Ascending aorta (tissue), 2 donors: ENCODE measurements around the gene ZNF205. TPM values are rescaled to one million over a fixed set of nuclear protein-coding genes. Genes with fewer than 3 reads are reported as not detected.

ENCODE experiments used
- DNase-seq, 2 donors: peaks; one replicate each; pipeline ENCODE4 v3.0.0-alpha.2; 2019; ENCODE audit warnings: low spot score in 2 of 2
- H3K27ac ChIP-seq, 2 donors: fragments of 200-600 bp; sonication (generic); one replicate each; pipeline ENCODE4 v1.5.1; 2016 to 2017; ENCODE audit warnings: mild to moderate bottlenecking in 1 of 2
- H3K27me3 ChIP-seq: fragments of 200-600 bp; sonication (generic); one replicate; pipeline ENCODE4 v1.5.1; 2017
- H3K36me3 ChIP-seq, 2 donors: fragments of 200-600 bp; sonication (generic); one replicate each; pipeline ENCODE4 v1.5.1; 2016
- H3K4me1 ChIP-seq, 2 donors: fragments of 200-600 bp; sonication (generic); one replicate each; pipeline ENCODE4 v1.5.1; 2016 to 2017; ENCODE audit warnings: mild to moderate bottlenecking in 1 of 2
- H3K4me3 ChIP-seq, 2 donors: fragments of 200-600 bp; sonication (generic); one replicate each; pipeline ENCODE4 v1.5.1; 2016 to 2017; ENCODE audit warnings: mild to moderate bottlenecking in 1 of 2
- H3K9me3 ChIP-seq, 2 donors: fragments of 200-600 bp; sonication (generic); one replicate each; pipeline ENCODE4 v1.5.1; 2016
- CTCF ChIP-seq, 3 experiments: fragments of 200-600 bp in 2 of 3; fragments of 450-650 bp in 1 of 3; sonication (generic) in 2 of 3; IDR thresholded peaks; one replicate each; pipeline ENCODE4 v1.5.1; 2016 to 2019; ENCODE audit warnings: antibody characterized with exemption in 3 of 3, mild to moderate bottlenecking in 1 of 3, moderate library complexity in 1 of 3
- intact Hi-C: fragments of 100-400 bp; cut with DNase I; formaldehyde crosslinking; loops from one replicate; pipeline ENCODE4 v1.15.1; 2023
- total RNA-seq: library from RNA; depleted of rRNA; stranded (reverse); fragments of >200 nt; gene quantifications from one replicate; pipeline ENCODE4 v1.1.0, GENCODE V29; 2016

The ZNF205 gene
- total RNA-seq, 1 donor from 2014 or later, result 49.8 TPM

DNA sequence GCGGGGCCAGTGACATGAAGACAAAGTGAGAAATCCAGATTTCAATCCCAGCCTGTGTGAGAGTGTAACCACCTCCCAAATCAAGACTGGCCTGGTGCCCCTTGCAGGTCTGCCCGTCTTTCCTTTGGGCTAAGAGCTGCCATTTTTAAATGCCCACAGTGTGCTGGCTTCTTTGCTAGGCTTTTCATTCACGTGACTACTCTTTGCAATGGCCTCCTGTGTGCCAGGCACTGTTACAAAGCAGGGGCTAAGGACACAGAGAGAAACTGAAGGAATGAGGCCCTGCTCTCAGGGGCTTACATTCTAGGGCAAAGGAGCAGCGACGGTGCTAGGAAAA is 13.0 kb upstream of the ZNF205 start:
- no peaks in the 10 kb centered on the region for H3K9me3 ChIP-seq
- no peak overlapping the region for H3K4me3 ChIP-seq
- TF ChIP-seq CTCF (IDR thresholded peaks at IDR 0.05), result no peak
- intact Hi-C loops, result loop anchor here (5.0 kb wide), 1 partner anchor 37 kb away; no protein-coding TSS in a partner anchor
- H3K27me3 ChIP-seq, result no peaks in the 10 kb centered on the region
- H3K4me1 ChIP-seq, result peaks cover 0 to 6% of the 10 kb centered on the region in 2 donors
- DNase-seq, result no peak
- no peak overlapping the region for H3K27ac ChIP-seq
- H3K36me3 ChIP-seq, result no peaks in the 10 kb centered on the region

GRCh38 chr16:3099732-3100499 is 12.5 kb upstream of the ZNF205 start:
- Histone ChIP-seq H3K4me3 (peak overlapping the region; percentile 26 to 38), H3K4me1 (peaks cover 0 to 6% of the 10 kb centered on the region in 2 donors), H3K9me3 (no peaks in the 10 kb centered on the region), H3K36me3 (no peaks in the 10 kb centered on the region), H3K27ac (no peak overlapping the region), H3K27me3 (no peaks in the 10 kb centered on the region)
- intact Hi-C loops, result loop anchor here (5.0 kb wide), 1 partner anchor 38 kb away; no protein-coding TSS in a partner anchor
- peak; percentile 59 to 93 for DNase-seq
- TF ChIP-seq CTCF (IDR thresholded peaks at IDR 0.05), result no peak

DNA sequence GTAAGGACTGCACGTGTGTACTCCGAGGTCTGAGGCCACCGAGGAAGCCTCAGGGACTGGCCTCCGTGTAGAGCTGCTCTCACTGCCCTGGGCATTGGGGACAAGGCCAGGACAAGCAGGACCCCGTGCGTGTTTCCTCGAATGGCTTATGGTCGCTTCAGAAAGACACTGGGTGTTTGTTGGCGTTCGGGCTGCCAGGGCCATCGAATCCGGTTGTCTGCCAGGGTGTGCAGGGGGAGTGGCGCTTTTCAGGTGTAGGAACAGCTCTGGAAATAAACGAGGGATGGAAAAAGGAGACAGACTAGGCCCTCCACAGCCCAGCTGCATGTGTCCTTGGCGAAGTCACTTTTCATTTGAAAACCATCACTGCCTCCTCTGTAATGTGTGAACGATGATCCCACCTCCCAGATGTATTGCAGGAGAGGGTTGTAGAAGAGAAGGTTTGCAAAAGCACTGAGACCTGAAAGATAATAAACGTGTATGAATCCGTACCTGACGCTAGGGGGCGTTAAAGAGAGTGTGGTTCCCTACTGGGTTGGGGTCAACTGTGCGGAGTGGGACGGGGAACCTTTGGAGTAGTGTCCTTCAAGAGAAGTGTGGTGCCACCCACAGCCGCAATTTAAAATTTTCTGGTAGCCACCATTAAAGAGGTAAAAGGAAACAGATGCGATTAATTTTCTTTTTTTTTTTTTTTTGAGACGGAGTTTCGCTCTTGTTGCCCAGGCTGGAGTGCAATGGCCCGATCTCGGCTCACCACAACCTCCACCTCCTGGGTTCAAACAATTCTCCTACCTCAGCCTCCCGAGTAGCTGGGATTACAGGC is 11.2 kb upstream of the ZNF205 start:
- no peak for DNase-seq
- peaks cover 0 to 6% of the 10 kb centered on the region in 2 donors for H3K4me1 ChIP-seq
- H3K27ac ChIP-seq, result no peak overlapping the region
- intact Hi-C loops, result no loop called here
- TF ChIP-seq CTCF (IDR thresholded peaks at IDR 0.05), result peak; percentile 14 to 26 (median 22)
- no peak overlapping the region for H3K4me3 ChIP-seq
- H3K36me3 ChIP-seq, result no peaks in the 10 kb centered on the region
- no peaks in the 10 kb centered on the region for H3K27me3 ChIP-seq
- no peaks in the 10 kb centered on the region for H3K9me3 ChIP-seq

GRCh38 chr16:3101841-3102470 is 10.4 kb upstream of the ZNF205 start:
- DNase-seq, result no peak
- Histone ChIP-seq H3K27me3 (no peaks in the 10 kb centered on the region), H3K27ac (no peak overlapping the region), H3K4me3 (no peak overlapping the region), H3K4me1 (peaks cover under 1 to 8% of the 10 kb centered on the region in 2 donors), H3K36me3 (no peaks in the 10 kb centered on the region), H3K9me3 (no peaks in the 10 kb centered on the region)
- no peak for TF ChIP-seq CTCF (IDR thresholded peaks at IDR 0.05)
- intact Hi-C loops, result no loop called here

DNA sequence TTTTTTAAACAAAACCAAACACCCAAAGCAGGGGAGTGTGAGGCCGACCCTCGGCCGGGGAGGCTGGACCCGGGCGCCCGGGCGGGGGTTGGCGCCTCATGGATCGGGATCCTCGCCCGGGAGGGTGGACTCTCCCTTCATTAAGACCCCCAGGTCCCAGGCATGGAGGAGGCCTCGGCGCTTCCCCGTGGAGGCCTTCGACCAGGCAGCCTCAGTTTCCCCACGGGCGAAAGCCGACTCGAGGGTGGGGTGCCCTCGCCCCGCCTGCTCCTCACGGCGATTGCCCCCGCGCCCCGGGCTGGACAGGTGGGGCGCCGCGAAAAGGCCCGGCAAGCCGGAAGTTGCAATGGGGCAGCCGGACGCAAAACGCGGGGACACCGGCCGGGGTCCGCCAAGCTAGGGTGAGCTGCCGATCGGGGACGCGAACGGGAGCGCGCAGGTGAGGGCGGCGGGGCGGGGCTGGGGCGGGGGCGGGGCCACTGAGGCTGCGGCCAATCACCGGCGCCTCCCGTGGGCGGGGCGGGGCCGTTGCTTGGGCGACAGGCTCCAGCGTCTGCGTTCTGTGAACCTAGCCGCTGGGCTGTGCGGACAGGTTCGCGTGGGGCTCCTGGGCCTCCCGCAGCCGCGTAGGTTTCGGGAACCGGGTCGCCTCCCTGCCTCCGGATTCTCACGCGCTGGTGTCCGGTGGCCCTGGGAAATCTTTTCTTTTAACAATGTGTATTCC is 6.0 kb upstream of the ZNF205 start:
- intact Hi-C loops, result loop anchor here (1.0 kb wide), 3 partner anchors 18 to 47 kb away; no protein-coding TSS in a partner anchor
- no peak for TF ChIP-seq CTCF (IDR thresholded peaks at IDR 0.05)
- Histone ChIP-seq H3K27me3 (no peaks in the 10 kb centered on the region), H3K9me3 (no peaks in the 10 kb centered on the region), H3K36me3 (no peaks in the 10 kb centered on the region), H3K4me1 (peaks cover 4 to 5% of the 10 kb centered on the region in 2 donors), H3K27ac (peak overlapping the region; percentile 46 to 48), H3K4me3 (peak overlapping the region; percentile 58 to 73)
- peak; percentile 63 to 96 for DNase-seq
